Activated CD8-positive, alpha-beta memory T cell treated with anti-CD3 and anti-CD28 coated beads, Interleukin-2, amount 50 U/mL, for 1 hour (primary cell): ENCODE measurements around the gene CLASP2.
"Not testable (repeated sequence)": the region's sequence is repeated elsewhere in the genome, so short reads cannot be mapped to it uniquely, and the experiment has no call there.

Source experiments
- DNase-seq: peaks from one replicate; pipeline ENCODE4 v3.0.0-alpha.2; 2020; ENCODE audit errors: extremely low read depth

Gene CLASP2

GRCh38 chr3:33541918-33542317 is 176.1 kb downstream of the CLASP2 start:
- no peak for DNase-seq

GRCh38 chr3:33538678-33539339 is 179.2 kb downstream of the CLASP2 start:
- no peak for DNase-seq

- no peak for DNase-seq
These were observed 180.9 kb downstream of the CLASP2 start for GRCh38 chr3:33537133-33537532.

GRCh38 chr3:33526787-33527186 is 191.3 kb downstream of the CLASP2 start:
- no peak for DNase-seq

- no peak for DNase-seq
These were observed 192.8 kb downstream of the CLASP2 start for GRCh38 chr3:33525232-33525631.

GRCh38 chr3:33523093-33523667 is 194.9 kb downstream of the CLASP2 start:
- DNase-seq, result no peak

- DNase-seq, result no peak
These were observed 196.3 kb downstream of the CLASP2 start for GRCh38 chr3:33521736-33522135.

- no peak for DNase-seq
These were observed 204.7 kb downstream of the CLASP2 start for GRCh38 chr3:33513262-33513863.

- DNase-seq, result no peak
These were observed 213.0 kb downstream of the CLASP2 start for GRCh38 chr3:33505027-33505426.

- no peak for DNase-seq
These were observed 221.6 kb downstream of the CLASP2 start for GRCh38 chr3:33496449-33496848.

GRCh38 chr3:33491721-33492120 is 226.3 kb downstream of the CLASP2 start:
- no peak for DNase-seq

GRCh38 chr3:33490641-33491241 is 227.3 kb downstream of the CLASP2 start:
- no peak for DNase-seq

- DNase-seq, result no peak
These were observed 229.4 kb downstream of the CLASP2 start for GRCh38 chr3:33488683-33489082.

GRCh38 chr3:33488246-33488645 is 229.8 kb downstream of the CLASP2 start:
- DNase-seq, result no peak

- DNase-seq, result no peak
These were observed 235.9 kb downstream of the CLASP2 start for GRCh38 chr3:33482111-33482521.

GRCh38 chr3:33474896-33475295 is 243.2 kb downstream of the CLASP2 start:
- DNase-seq, result no peak

- no peak for DNase-seq
These were observed 244.2 kb downstream of the CLASP2 start for GRCh38 chr3:33473813-33474212.

- no peak for DNase-seq
These were observed 250.3 kb downstream of the CLASP2 start for GRCh38 chr3:33467786-33468185.

- DNase-seq, result no peak
These were observed 257.0 kb downstream of the CLASP2 start for GRCh38 chr3:33461097-33461496.

GRCh38 chr3:33459577-33459976 is 258.5 kb downstream of the CLASP2 start:
- not testable (repeated sequence) for DNase-seq

GRCh38 chr3:33458446-33458845 is 259.6 kb downstream of the CLASP2 start:
- DNase-seq, result no peak

GRCh38 chr3:33456756-33457155 is 261.3 kb downstream of the CLASP2 start:
- no peak for DNase-seq

- DNase-seq, result no peak
These were observed 264.7 kb downstream of the CLASP2 start for GRCh38 chr3:33453331-33453761.
